Measurements from ENCODE around the gene LIN54. TPM values are rescaled to one million over a fixed set of nuclear protein-coding genes. Genes with fewer than 3 reads are reported as not detected.
A peak's percentile ranks its signal among the peaks of the same experiment; 100 is the strongest.

Gene LIN54
- total and polyA plus RNA-seq, 2 of the 13 experiments (the other 11 are each of a cell fraction or from before 2014, with no cell fraction given) = 25.2 to 32.9 TPM

DNA sequence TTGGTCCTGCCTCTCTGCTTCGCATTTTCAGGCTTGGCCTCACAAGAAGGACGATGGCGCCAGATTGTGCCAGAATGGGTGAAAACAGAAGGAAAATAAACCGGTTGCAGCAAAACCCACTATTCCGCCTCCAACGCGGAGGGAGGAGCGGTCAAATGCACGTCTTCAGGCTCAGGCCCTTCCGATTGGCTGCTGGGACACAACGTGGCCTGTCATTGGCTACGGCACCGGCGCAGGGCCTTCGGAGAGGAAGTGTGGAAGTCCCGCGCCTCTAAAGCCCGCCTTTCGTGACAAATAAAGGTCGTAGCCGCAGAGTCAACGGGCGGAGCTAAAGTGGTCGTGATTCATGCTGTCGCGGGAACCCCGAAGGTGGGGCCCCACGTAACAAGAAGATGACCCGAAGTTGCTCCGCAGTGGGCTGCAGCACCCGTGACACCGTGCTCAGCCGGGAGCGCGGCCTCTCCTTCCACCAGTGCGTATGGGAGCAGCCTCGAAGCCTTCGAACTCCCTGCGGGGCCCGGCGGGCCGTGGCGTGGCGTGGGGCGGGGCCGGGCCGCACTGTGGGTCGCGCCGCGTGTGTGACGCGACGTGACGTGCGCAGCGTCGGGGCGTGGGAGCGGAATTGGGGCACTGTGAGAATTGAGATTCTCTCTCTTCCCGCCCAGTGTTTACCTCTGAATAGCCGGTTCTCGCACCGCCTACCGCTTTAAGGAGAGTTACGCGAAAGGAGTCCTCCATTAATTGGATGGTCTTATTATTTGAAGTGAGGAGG lies 110.0 kb downstream of the LIN54 start, which contains the start of gene THAP9 (continued):
- peak in 1 of 2 experiments; percentile 24; a peak in 1 of 4 replicates for TF ChIP-seq REST (IDR thresholded peaks at IDR 0.05; ENCODE audit: borderline replicate concordance in 1 of 2, low read depth in 1 of 2, low read length in 2 of 2)
- no peak for TF ChIP-seq XBP1 (CRISPR knock-in tag; IDR thresholded peaks at IDR 0.05)
- peak; percentile 65 for TF ChIP-seq HOMEZ (CRISPR knock-in tag; IDR thresholded peaks at IDR 0.05; ENCODE audit: low read depth)
- TF ChIP-seq ZNF850 (CRISPR knock-in tag; conservative IDR thresholded peaks at IDR 0.05) = no peak
- TF ChIP-seq, protein P1, sequence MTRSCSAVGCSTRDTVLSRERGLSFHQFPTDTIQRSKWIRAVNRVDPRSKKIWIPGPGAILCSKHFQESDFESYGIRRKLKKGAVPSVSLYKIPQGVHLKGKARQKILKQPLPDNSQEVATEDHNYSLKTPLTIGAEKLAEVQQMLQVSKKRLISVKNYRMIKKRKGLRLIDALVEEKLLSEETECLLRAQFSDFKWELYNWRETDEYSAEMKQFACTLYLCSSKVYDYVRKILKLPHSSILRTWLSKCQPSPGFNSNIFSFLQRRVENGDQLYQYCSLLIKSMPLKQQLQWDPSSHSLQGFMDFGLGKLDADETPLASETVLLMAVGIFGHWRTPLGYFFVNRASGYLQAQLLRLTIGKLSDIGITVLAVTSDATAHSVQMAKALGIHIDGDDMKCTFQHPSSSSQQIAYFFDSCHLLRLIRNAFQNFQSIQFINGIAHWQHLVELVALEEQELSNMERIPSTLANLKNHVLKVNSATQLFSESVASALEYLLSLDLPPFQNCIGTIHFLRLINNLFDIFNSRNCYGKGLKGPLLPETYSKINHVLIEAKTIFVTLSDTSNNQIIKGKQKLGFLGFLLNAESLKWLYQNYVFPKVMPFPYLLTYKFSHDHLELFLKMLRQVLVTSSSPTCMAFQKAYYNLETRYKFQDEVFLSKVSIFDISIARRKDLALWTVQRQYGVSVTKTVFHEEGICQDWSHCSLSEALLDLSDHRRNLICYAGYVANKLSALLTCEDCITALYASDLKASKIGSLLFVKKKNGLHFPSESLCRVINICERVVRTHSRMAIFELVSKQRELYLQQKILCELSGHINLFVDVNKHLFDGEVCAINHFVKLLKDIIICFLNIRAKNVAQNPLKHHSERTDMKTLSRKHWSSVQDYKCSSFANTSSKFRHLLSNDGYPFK (CRISPR knock-in tag; IDR thresholded peaks at IDR 0.05; ENCODE audit: borderline replicate concordance) = peak; percentile 68; the same call in 1 of the 2 replicates
- peak; percentile 82 for TF ChIP-seq ETV6 (CRISPR knock-in tag; conservative IDR thresholded peaks at IDR 0.05)
- 0 out of 2 replicates have a peak, but pooled peaks have one; percentile 17 for TF ChIP-seq RAD21 (CRISPR knock-in tag; IDR thresholded peaks at IDR 0.05)
- TF ChIP-seq MLLT10 (CRISPR knock-in tag; IDR thresholded peaks at IDR 0.05) = no peak
- no peak for TF ChIP-seq ZNF354B (CRISPR knock-in tag; IDR thresholded peaks at IDR 0.05)
- no peak for TF ChIP-seq MTF2 (CRISPR knock-in tag; IDR thresholded peaks at IDR 0.05; ENCODE audit: borderline replicate concordance)
- TF ChIP-seq TOPORS (CRISPR knock-in tag; IDR thresholded peaks at IDR 0.05) = peak; percentile 64
- TF ChIP-seq TRIM22 (IDR thresholded peaks at IDR 0.05) = no peak
- peak; percentile 86 for TF ChIP-seq BORCS8-MEF2B (CRISPR knock-in tag; IDR thresholded peaks at IDR 0.05)
- TF ChIP-seq ERF (CRISPR knock-in tag; IDR thresholded peaks at IDR 0.05) = peak; percentile 39; the same call in 1 of the 2 replicates
- TF ChIP-seq, protein P2, sequence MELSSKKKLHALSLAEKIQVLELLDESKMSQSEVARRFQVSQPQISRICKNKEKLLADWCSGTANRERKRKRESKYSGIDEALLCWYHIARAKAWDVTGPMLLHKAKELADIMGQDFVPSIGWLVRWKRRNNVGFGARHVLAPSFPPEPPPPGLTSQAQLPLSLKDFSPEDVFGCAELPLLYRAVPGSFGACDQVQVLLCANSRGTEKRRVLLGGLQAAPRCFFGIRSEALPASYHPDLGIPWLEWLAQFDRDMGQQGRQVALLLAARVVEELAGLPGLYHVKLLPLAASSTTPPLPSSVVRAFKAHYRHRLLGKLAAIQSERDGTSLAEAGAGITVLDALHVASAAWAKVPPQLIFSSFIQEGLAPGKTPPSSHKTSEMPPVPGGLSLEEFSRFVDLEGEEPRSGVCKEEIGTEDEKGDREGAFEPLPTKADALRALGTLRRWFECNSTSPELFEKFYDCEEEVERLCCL (CRISPR knock-in tag; IDR thresholded peaks at IDR 0.05; ENCODE audit: borderline replicate concordance) = no peak
- peak; percentile 83; the same call in 1 of the 2 replicates for TF ChIP-seq ZNF891 (CRISPR knock-in tag; IDR thresholded peaks at IDR 0.05)
- peak; percentile 93 for TF ChIP-seq ZNF607 (CRISPR knock-in tag; IDR thresholded peaks at IDR 0.05; ENCODE audit: borderline replicate concordance)
- peak; percentile 98 for TF ChIP-seq MTA1 (CRISPR knock-in tag; IDR thresholded peaks at IDR 0.05; ENCODE audit: borderline replicate concordance)
- TF ChIP-seq CBX1 (IDR thresholded peaks at IDR 0.05; ENCODE audit: low read depth) = peak; percentile 66
